CD4-positive, alpha-beta T cell treated with Interleukin-1 beta for 1 hour (primary cell): ENCODE results near the gene PSMB7.

ENCODE experiments used
- DNase-seq, 2 donors: peaks; one replicate each; pipeline ENCODE4 v3.0.0-alpha.2; 2020 to 2022

The PSMB7 gene

GRCh38 chr9:124344291-124345050, 70.8 kb downstream of the PSMB7 start:
- no peak for DNase-seq

- DNase-seq = no peak
Measured at GRCh38 chr9:124343533-124344290, 71.5 kb downstream of the PSMB7 start.

- no peak for DNase-seq
Measured at GRCh38 chr9:124342776-124343485, 72.3 kb downstream of the PSMB7 start.

- no peak for DNase-seq
Measured at GRCh38 chr9:124342402-124342775, 72.9 kb downstream of the PSMB7 start.

GRCh38 chr9:124341455-124342170, 73.6 kb downstream of the PSMB7 start:
- DNase-seq = no peak

GRCh38 chr9:124340219-124341069, 74.8 kb downstream of the PSMB7 start:
- no peak for DNase-seq

- DNase-seq = no peak
Measured at GRCh38 chr9:124339603-124340146, 75.6 kb downstream of the PSMB7 start.

GRCh38 chr9:124337562-124337961, 77.7 kb downstream of the PSMB7 start:
- no peak for DNase-seq

GRCh38 chr9:124335320-124335707, 79.9 kb downstream of the PSMB7 start:
- no peak for DNase-seq

GRCh38 chr9:124334568-124335319, 80.5 kb downstream of the PSMB7 start:
- DNase-seq = no peak

GRCh38 chr9:124333203-124333579, 82.1 kb downstream of the PSMB7 start:
- no peak for DNase-seq

GRCh38 chr9:124332361-124333202, 82.7 kb downstream of the PSMB7 start:
- DNase-seq = no peak

- no peak for DNase-seq
Measured at GRCh38 chr9:124331580-124331979, 83.7 kb downstream of the PSMB7 start.

- no peak for DNase-seq
Measured at GRCh38 chr9:124330011-124330697, 85.1 kb downstream of the PSMB7 start.

GRCh38 chr9:124329206-124329792, 85.9 kb downstream of the PSMB7 start:
- DNase-seq = no peak

- DNase-seq = no peak
Measured at GRCh38 chr9:124328285-124328684, 87.0 kb downstream of the PSMB7 start.

- DNase-seq = no peak
Measured at GRCh38 chr9:124327491-124327890, 87.8 kb downstream of the PSMB7 start.

- DNase-seq = no peak
Measured at GRCh38 chr9:124326378-124326777, 88.9 kb downstream of the PSMB7 start.

GRCh38 chr9:124325816-124326215, 89.4 kb downstream of the PSMB7 start:
- no peak for DNase-seq
